Urothelium cell line (cell line): ENCODE data around the gene TYW1B.
"Not testable (repeated sequence)": the region's sequence is repeated elsewhere in the genome, so short reads cannot be mapped to it uniquely, and the experiment has no call there.

Experiments used
- DNase-seq: peaks from one replicate; pipeline ENCODE4 v3.0.0; 2011; ENCODE audit warnings: low spot score, mixed read lengths
- FAIRE-seq: peaks from 2 replicates; lab custom pipeline; 2011; peaks lifted over from hg19 to GRCh38; lab: Jason Lieb, UNC

Gene TYW1B

GRCh38 chr7:72708371-72709050 lies 119.5 kb downstream of the TYW1B start:
- FAIRE-seq, DNase-seq: not testable (repeated sequence)

DNA sequence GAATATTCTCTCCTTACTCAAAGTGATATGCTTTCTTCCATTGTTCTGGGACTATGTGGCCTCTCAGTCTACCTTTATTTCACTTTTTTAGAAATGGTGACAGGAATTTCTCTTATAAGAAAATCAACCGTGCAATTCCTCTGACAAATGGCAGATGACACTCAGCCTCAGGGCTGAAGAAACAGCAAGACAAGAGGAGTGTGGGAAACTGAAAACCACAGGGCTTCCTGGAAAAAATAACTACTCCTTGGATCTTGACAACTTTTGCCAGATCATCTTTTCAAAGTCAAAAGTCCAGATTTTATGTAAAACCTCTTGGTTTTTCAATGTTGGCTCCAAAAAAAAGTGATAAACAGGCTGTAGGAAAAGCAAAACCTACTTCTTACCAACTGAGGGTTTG lies 121.5 kb downstream of the TYW1B start:
- DNase-seq (no peak), FAIRE-seq (no peak)

GRCh38 chr7:72705693-72706092 lies 122.3 kb downstream of the TYW1B start:
- not testable (repeated sequence) for FAIRE-seq, DNase-seq

DNA sequence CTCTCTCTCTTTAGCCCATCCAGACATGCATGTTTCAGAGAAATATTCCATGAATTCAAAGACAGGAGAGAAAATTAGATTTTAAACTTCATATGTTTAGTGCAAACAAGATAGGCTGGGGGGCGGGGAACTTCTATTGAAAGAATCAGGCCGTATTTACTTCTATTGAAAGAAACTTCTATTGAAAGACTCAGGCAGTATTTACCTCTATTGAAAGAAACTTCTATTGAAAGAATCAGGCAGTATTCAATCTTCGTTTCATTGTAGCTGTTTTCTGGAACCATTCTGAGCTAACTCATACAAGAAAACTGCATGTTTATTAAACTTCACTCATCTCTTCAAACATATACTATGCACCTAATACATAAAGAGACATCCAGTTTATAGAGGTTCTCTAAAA lies 123.1 kb downstream of the TYW1B start:
- no peak for FAIRE-seq
- DNase-seq: no peak

GRCh38 chr7:72700548-72700947 lies 127.5 kb downstream of the TYW1B start:
- not testable (repeated sequence) for FAIRE-seq

DNA sequence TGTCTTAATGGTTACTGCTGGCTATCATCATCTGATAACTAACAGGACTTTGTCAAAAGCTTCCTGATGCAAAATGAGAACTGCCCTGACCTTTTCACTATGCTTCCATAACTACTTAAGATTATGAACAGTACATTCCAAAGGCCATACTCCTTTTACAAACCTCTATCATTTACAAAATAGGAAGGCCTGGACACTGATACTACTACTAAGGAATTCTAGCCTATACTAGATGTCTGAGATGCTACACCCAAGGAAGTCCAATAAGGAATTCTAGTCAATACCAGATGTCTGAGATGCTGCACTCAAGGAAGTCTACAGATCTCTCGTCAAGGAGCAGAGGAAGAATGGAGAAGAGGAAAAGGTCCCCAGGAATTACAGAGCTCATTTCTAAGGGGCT lies 130.9 kb downstream of the TYW1B start:
- DNase-seq, FAIRE-seq: not testable (repeated sequence)

More at GRCh38 chr7:72700548-72700947, 127.5 kb downstream of the TYW1B start:
- DNase-seq: not testable (repeated sequence)

- not testable (repeated sequence) for FAIRE-seq, DNase-seq
Measured at GRCh38 chr7:72696643-72697042, 131.4 kb downstream of the TYW1B start.

- FAIRE-seq, DNase-seq: not testable (repeated sequence)
Measured at GRCh38 chr7:72695482-72695881, 132.5 kb downstream of the TYW1B start.

DNA sequence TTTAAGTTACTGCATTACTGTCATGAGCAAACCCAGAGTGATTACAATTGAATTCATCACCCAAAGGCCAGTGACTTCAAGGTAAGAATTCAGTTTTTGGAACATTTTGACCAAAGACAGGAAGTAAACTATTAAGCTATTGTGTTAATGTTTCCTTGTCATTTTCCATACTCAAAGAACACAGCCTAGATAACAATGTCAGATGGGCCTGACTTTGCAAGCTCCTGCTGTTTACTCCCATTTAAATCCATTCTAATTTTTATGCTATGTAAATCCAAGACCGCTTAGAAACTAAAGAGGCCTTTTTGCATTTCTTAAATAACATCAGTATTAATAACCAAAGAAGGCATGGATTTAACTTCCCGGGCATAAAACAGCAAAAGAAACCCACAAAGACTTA lies 136.6 kb downstream of the TYW1B start:
- not testable (repeated sequence) for FAIRE-seq, DNase-seq

- not testable (repeated sequence) for DNase-seq, FAIRE-seq
Measured at GRCh38 chr7:72690177-72690576, 137.8 kb downstream of the TYW1B start.

GRCh38 chr7:72689344-72689743 lies 138.7 kb downstream of the TYW1B start:
- not testable (repeated sequence) for FAIRE-seq, DNase-seq

DNA sequence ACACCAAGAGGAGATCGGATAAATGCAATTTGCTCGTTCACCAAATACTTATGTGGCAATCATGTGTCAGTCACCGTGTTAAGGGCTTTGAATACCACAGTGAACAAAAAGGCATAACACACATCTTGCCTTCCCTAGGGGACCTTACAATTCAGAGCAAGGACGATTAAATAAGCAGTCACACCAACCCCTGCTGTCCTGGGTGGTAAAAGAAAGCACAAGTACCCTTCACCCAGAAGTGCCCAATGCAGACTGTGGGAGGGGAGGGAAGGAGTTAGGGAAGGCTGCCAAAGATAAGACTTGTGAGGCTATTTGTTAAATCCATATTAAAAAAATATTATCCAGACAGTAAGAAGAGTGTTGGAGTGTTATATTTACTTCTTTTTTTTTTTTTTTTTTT lies 146.8 kb downstream of the TYW1B start:
- not testable (repeated sequence) for DNase-seq, FAIRE-seq

GRCh38 chr7:72676880-72677279 lies 151.1 kb downstream of the TYW1B start:
- DNase-seq, FAIRE-seq: not testable (repeated sequence)

- not testable (repeated sequence) for FAIRE-seq, DNase-seq
Measured at GRCh38 chr7:72676086-72676690, 151.8 kb downstream of the TYW1B start.

- not testable (repeated sequence) for FAIRE-seq, DNase-seq
Measured at GRCh38 chr7:72675686-72676085, 152.3 kb downstream of the TYW1B start.

DNA sequence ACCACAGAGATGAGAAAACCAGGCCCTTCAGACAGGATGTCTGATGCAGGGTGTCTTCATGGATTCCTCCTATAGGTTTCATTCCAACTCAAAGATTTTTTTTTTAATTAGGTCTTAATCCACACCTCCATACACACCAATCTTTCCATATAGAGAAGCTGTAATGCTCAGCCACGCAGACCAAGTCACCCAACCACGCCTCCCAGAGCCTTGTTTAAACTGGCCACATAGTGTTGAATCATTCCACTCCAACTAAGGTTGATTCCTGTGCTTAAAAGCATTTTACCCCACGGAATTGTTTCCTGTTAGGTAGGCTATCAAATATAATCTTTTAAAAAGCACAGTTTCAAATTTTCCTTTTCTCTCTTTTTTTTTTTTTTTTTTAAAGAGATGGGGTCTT lies 153.6 kb downstream of the TYW1B start:
- DNase-seq: no peak
- FAIRE-seq: no peak

DNA sequence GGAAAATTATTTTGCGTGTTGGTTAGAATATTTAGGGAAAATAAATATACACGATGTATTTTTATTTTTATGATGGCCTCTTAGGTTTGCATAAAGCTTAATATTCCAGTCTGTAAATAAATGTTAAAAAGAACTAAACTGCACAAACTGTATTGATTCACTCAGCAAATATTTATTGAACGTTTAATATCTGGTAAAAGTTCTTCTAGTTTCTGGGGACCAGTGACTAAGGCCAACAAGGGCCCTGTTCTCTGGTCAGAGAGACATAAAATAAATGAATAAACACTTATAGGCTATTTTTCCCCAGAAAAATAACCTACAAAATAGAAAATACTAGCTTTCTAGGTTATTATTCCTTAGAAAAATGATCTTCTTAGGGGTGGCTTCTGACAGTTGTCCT lies 157.2 kb downstream of the TYW1B start:
- not testable (repeated sequence) for DNase-seq, FAIRE-seq

DNA sequence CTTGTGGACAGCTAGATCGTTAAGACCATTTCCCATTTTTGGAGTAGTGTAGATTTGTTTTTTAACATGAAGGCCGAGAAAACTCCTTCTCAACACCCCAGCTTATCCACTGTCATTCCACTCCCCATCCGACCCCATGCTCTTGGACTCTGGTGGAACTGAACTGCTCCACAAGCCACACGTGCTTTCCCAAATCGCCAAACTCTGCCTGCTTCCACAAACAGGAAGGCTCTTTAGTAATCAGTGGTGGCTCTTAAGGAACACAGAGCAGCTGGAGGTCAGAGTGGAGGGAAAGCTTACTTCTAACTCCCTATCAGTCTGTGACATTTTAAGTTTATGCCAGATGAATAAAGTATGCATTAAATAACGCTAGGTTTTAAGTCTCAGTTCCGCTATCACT lies 159.6 kb downstream of the TYW1B start:
- FAIRE-seq, DNase-seq: not testable (repeated sequence)

DNA sequence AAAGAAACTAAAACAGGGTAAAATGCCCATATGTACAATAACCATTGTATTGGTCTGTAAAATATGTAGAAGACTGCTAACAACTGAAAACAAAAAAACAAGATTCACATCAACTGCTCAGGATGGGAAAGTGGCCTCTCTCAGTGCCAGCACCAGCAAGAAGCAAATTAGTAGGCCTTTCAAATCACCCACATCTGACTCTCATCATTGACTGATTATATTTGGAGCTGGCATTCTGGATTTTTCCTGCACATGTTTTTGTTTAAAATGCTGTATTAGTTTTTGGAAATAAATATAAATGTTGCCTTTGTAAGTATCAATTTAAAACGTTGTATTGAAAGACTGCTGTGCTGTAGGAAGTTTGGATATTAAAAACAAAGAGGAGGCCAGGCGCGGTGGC lies 161.0 kb downstream of the TYW1B start:
- FAIRE-seq: not testable (repeated sequence)

GRCh38 chr7:72648574-72648973 lies 179.4 kb downstream of the TYW1B start:
- DNase-seq, FAIRE-seq: not testable (repeated sequence)

More for the DNA sequence above, 161.0 kb downstream of the TYW1B start:
- DNase-seq: not testable (repeated sequence)

- DNase-seq, FAIRE-seq: not testable (repeated sequence)
Measured at GRCh38 chr7:72643708-72644107, 184.3 kb downstream of the TYW1B start.
